Stimulated activated naive CD8-positive, alpha-beta T cell treated with anti-CD3 and anti-CD28 coated beads, Interleukin-15, amount 100 ng/mL, for 72 hours (primary cell): ENCODE measurements around the gene DISP3.

Source experiments
- ATAC-seq: fragments of 150-1000 bp; cut with Tn5 transposase; 2 replicates; pipeline ENCODE4 v1.10.0; 2021; ENCODE audit warnings: mild to moderate bottlenecking, moderate library complexity
- DNase-seq, 2 donors: peaks; one replicate each; pipeline ENCODE4 v3.0.0; 2021 to 2022
- H3K27ac Mint-ChIP-seq, 2 donors: one replicate each; pipeline ENCODE4 v1.8.0; 2022; ENCODE audit warnings: mild to moderate bottlenecking in 2 of 2, mixed read lengths in 2 of 2, moderate library complexity in 2 of 2
- H3K27me3 Mint-ChIP-seq: one replicate; pipeline ENCODE4 v1.8.0; 2022; ENCODE audit warnings: mixed read lengths
- H3K4me1 Mint-ChIP-seq: one replicate; pipeline ENCODE4 v1.8.0; 2022; ENCODE audit warnings: mild to moderate bottlenecking, mixed read lengths
- H3K4me3 Mint-ChIP-seq, 2 donors: one replicate each; pipeline ENCODE4 v1.8.0; 2022; ENCODE audit warnings: mild to moderate bottlenecking in 2 of 2, mixed read lengths in 2 of 2, moderate library complexity in 1 of 2
- H3K9me3 Mint-ChIP-seq, 2 donors: one replicate each; pipeline ENCODE4 v1.8.0; 2022; ENCODE audit warnings: mixed read lengths in 2 of 2

Gene DISP3

DNA sequence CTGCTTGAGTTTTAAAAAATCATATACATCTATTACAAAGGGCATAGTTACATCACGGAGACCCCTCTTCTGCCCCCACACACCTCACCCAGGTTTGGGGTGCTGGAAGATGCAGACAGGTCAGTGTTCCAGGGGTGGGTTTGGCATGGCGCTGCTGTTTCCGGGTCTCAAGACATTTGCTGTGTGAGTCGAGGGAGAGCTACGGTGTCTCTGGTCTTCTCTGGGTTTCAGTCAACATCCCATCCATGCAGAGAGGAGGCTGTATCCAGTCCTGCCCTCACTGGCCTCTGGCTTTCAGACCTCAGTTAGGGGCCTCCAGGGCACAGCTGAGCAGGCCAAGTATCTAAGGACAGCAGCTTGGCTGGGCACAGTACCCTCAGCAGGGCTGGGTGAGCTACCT is 28.6 kb upstream of the DISP3 start:
- ATAC-seq (no peak), DNase-seq (no peak)
- Mint-ChIP-seq H3K9me3 (no peaks in the 10 kb centered on the region), H3K27ac (peak overlapping the region in 1 of 2 donors; percentile 89), H3K4me1 (no peaks in the 10 kb centered on the region), H3K4me3 (no peak overlapping the region), H3K27me3 (peaks cover 16% of the 10 kb centered on the region)

DNA sequence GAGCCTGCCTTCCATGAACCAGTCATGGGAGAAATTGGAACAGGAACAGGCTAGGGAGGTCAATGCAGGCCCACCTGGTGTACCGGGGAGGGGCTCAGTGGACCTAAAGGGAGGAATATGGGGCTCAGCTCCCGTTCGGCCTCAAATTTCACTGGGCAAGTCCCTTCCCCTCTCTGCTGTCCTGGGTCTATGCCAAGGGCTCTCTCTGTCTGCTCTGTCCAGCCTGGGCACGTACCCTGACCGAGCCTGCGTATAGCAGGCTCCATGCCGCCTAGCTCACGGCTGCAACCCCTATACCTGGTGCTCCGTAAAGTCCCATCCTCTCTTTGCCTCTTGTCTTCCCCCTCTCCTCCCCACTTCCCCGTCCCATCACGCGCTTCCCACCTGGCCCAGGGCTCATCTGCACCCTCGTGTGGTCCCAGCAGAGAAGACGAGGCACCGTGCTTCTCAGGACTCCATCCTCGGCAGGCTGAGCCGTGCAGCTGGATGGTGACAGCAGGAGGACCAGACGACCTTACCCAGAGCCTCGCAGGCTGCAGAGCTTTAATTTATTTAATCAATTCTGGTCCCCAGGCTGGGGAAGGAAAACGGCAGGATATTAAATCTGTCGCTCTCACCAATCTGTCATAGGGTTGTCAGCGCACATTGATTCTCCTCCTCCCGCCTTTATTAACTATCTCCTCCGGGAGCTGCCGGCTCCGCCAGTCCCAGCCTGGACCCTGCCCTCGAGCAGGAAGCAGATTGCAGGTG is 25.0 kb upstream of the DISP3 start:
- no peak for ATAC-seq
- peaks cover 18% of the 10 kb centered on the region for H3K4me1 Mint-ChIP-seq
- peaks cover 13% of the 10 kb centered on the region for H3K27me3 Mint-ChIP-seq
- H3K9me3 Mint-ChIP-seq, result no peaks in the 10 kb centered on the region
- H3K4me3 Mint-ChIP-seq, result no peak overlapping the region
- DNase-seq, result no peak
- no peak overlapping the region for H3K27ac Mint-ChIP-seq

GRCh38 chr1:11455967-11456570 is 22.9 kb upstream of the DISP3 start:
- no peak for ATAC-seq

DNA sequence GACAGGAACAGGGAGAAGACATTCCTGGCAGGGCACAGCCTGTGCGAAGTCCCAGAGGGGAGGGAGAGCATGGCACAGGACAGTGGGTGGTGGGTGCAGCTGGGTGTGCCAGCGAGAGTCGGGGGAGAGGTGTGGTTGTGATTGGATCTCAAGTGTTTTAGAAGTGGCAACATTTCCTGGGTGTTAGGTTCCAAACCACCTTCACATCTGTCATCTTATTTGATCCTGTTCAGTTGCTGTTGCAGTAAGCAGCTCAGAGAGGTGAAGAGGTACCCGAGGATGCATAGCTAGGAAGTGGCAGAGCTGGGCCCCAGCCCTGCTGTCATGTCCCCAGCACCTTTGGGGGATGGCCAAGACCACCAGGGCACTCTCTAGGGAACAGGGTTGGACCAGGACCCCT is 22.0 kb upstream of the DISP3 start:
- ATAC-seq (no peak), DNase-seq (no peak)
- H3K4me1 Mint-ChIP-seq, result peaks cover 18% of the 10 kb centered on the region
- peaks cover 13% of the 10 kb centered on the region for H3K27me3 Mint-ChIP-seq
- no peak overlapping the region for H3K4me3 Mint-ChIP-seq
- no peaks in the 10 kb centered on the region for H3K9me3 Mint-ChIP-seq
- H3K27ac Mint-ChIP-seq, result peak overlapping the region in 1 of 2 donors; percentile 74

More at GRCh38 chr1:11455967-11456570, 22.9 kb upstream of the DISP3 start:
- H3K4me1 Mint-ChIP-seq, result peaks cover 18% of the 10 kb centered on the region
- H3K9me3 Mint-ChIP-seq, result no peaks in the 10 kb centered on the region
- peak overlapping the region in 1 of 2 donors; percentile 37 for H3K27ac Mint-ChIP-seq
- no peak overlapping the region for H3K4me3 Mint-ChIP-seq
- DNase-seq, result no peak
- H3K27me3 Mint-ChIP-seq, result peaks cover 13% of the 10 kb centered on the region

GRCh38 chr1:11458811-11459275 is 20.1 kb upstream of the DISP3 start:
- Mint-ChIP-seq H3K27me3 (peaks cover 28% of the 10 kb centered on the region), H3K4me1 (peaks cover 18% of the 10 kb centered on the region), H3K4me3 (no peak overlapping the region), H3K9me3 (no peaks in the 10 kb centered on the region), H3K27ac (no peak overlapping the region)
- DNase-seq (no peak), ATAC-seq (no peak)

DNA sequence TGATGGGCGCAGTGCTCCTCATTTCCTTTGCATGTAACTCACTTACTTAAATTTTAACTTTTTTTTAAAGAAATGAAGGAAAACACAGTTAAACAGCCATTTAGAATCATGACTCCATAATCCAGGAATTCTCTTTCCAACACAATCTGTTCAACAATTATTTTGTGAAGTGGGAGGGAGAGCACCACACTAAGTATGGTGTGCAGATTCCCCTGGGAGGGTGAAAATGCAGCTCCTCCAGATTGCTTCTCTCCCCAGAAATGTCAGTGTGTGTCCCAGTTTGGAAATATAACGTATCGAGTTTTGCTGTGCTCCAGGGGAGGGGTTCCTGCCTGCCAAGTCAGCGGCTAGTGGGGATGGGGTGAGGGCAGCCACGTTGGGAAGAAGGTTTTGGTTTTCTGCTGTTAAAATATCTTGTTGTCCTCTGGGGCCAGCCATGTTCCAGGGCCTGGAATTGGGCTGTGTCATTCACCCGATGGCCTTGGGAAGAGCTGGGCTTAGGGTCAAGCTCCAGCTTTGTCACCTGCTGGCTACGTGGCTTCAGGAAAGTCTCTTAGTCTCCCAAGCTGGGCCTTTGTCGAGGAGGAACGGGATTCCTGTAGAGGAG is 17.3 kb upstream of the DISP3 start:
- peaks cover 10% of the 10 kb centered on the region for H3K4me1 Mint-ChIP-seq
- DNase-seq, result no peak
- no peak overlapping the region for H3K27ac Mint-ChIP-seq
- ATAC-seq, result no peak
- H3K9me3 Mint-ChIP-seq, result no peaks in the 10 kb centered on the region
- H3K4me3 Mint-ChIP-seq, result no peak overlapping the region
- peaks cover 26% of the 10 kb centered on the region for H3K27me3 Mint-ChIP-seq

GRCh38 chr1:11462224-11462923 is 16.6 kb upstream of the DISP3 start:
- ATAC-seq, result no peak

DNA sequence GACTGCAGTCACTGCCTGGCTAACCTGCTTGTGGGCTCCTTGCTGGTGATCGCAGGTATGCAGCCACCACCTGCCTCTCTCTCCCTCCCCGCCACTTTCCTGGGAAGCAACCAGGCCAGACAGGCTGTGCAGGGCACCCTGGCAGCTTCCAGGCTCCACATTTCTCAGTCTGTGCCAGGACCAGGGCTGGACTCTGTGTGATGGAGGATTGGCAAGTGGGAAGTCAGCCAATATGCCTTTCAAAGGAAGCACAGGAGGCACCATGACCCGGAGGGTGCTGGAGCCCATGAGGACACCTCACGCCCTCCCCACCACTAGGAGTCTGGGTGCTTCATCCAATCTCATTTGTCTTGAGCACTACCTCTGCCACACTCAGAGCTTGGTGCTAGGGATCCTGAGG is 15.8 kb upstream of the DISP3 start:
- H3K4me3 Mint-ChIP-seq, result no peak overlapping the region
- DNase-seq (no peak), ATAC-seq (no peak)
- no peaks in the 10 kb centered on the region for H3K9me3 Mint-ChIP-seq
- H3K27ac Mint-ChIP-seq, result peak overlapping the region in 1 of 2 donors; percentile 5
- no peaks in the 10 kb centered on the region for H3K4me1 Mint-ChIP-seq
- peaks cover 31% of the 10 kb centered on the region for H3K27me3 Mint-ChIP-seq

More at GRCh38 chr1:11462224-11462923, 16.6 kb upstream of the DISP3 start:
- peaks cover 23% of the 10 kb centered on the region for H3K27me3 Mint-ChIP-seq
- peaks cover 3% of the 10 kb centered on the region for H3K4me1 Mint-ChIP-seq
- peak overlapping the region in 1 of 2 donors; percentile 46 for H3K27ac Mint-ChIP-seq
- DNase-seq, result no peak
- no peak overlapping the region for H3K4me3 Mint-ChIP-seq
- no peaks in the 10 kb centered on the region for H3K9me3 Mint-ChIP-seq

GRCh38 chr1:11465307-11465706 is 13.6 kb upstream of the DISP3 start:
- Mint-ChIP-seq H3K4me1 (no peaks in the 10 kb centered on the region), H3K27ac (no peak overlapping the region), H3K9me3 (no peaks in the 10 kb centered on the region), H3K4me3 (no peak overlapping the region), H3K27me3 (peaks cover 43% of the 10 kb centered on the region)
- ATAC-seq (no peak), DNase-seq (no peak)

- H3K27me3 Mint-ChIP-seq, result peaks cover 49% of the 10 kb centered on the region
- no peak overlapping the region for H3K27ac Mint-ChIP-seq
- H3K4me3 Mint-ChIP-seq, result no peak overlapping the region
- DNase-seq (no peak), ATAC-seq (no peak)
- no peaks in the 10 kb centered on the region for H3K9me3 Mint-ChIP-seq
- H3K4me1 Mint-ChIP-seq, result no peaks in the 10 kb centered on the region
Observed at GRCh38 chr1:11466416-11466815, 12.5 kb upstream of the DISP3 start.

GRCh38 chr1:11468878-11469277 is 10.1 kb upstream of the DISP3 start:
- DNase-seq (no peak), ATAC-seq (no peak)
- no peak overlapping the region for H3K4me3 Mint-ChIP-seq
- H3K4me1 Mint-ChIP-seq, result no peaks in the 10 kb centered on the region
- H3K27ac Mint-ChIP-seq, result no peak overlapping the region
- H3K27me3 Mint-ChIP-seq, result peaks cover 34% of the 10 kb centered on the region
- no peaks in the 10 kb centered on the region for H3K9me3 Mint-ChIP-seq

DNA sequence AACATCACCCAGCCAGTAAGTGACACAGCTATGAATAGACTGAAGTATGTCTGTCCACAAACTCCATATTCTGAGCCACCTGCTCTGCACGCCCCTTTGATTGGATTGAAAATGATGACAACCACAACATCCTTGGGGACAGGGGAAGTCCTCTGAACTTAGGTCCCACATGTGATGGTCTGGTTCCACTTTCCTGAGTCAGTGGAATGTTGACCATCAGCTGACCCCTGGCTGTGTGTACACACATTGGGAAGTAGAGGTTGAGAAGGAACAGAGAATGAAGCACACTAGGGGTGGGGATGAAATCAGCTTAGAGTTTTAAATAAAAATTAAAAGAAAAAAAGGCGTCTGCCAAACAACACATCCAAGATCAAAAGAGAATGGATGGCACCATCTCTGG is 8.0 kb upstream of the DISP3 start:
- Mint-ChIP-seq H3K4me1 (no peaks in the 10 kb centered on the region), H3K27me3 (peaks cover 30% of the 10 kb centered on the region), H3K9me3 (no peaks in the 10 kb centered on the region)

GRCh38 chr1:11471473-11471872 is 7.5 kb upstream of the DISP3 start:
- no peak for ATAC-seq
- H3K9me3 Mint-ChIP-seq, result no peaks in the 10 kb centered on the region
- H3K4me1 Mint-ChIP-seq, result no peaks in the 10 kb centered on the region
- no peak overlapping the region for H3K4me3 Mint-ChIP-seq
- DNase-seq, result no peak
- H3K27me3 Mint-ChIP-seq, result peaks cover 26% of the 10 kb centered on the region
- no peak overlapping the region for H3K27ac Mint-ChIP-seq

More for the DNA sequence above, 8.0 kb upstream of the DISP3 start:
- no peak overlapping the region for H3K27ac Mint-ChIP-seq
- H3K4me3 Mint-ChIP-seq, result no peak overlapping the region
- no peak for ATAC-seq
- no peak for DNase-seq

DNA sequence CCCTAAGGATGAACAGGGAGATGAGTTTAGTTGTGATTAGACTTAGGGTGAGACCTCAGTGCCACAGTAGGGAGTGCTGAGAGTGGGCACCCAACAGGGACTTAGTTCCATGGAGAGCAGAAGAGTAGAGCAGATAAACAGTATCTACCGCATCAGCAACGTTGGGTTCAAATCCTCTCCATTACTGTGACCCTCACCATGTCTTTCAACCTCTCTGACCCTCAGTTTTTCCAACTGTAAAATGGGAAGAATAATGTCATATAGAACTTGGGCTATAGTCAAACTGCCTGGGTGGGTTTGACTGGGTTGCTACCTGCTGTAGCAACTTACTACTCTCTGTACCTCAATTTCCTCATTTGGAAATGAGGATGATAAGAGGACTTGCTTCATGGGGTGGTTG is 6.7 kb upstream of the DISP3 start:
- H3K4me1 Mint-ChIP-seq, result no peaks in the 10 kb centered on the region
- H3K9me3 Mint-ChIP-seq, result no peaks in the 10 kb centered on the region
- no peak overlapping the region for H3K4me3 Mint-ChIP-seq
- DNase-seq, result no peak
- no peak overlapping the region for H3K27ac Mint-ChIP-seq
- H3K27me3 Mint-ChIP-seq, result peaks cover 34% of the 10 kb centered on the region
- ATAC-seq, result no peak

- DNase-seq, result no peak
- Mint-ChIP-seq H3K27me3 (peaks cover 35% of the 10 kb centered on the region), H3K27ac (no peak overlapping the region), H3K9me3 (no peaks in the 10 kb centered on the region), H3K4me1 (no peaks in the 10 kb centered on the region), H3K4me3 (no peak overlapping the region)
- ATAC-seq, result no peak
Observed at GRCh38 chr1:11472741-11473140, 6.2 kb upstream of the DISP3 start.
